Naive thymus-derived CD4-positive, alpha-beta T cell (primary cell): ENCODE results near the gene NOTCH4. TPM values are rescaled to one million over a fixed set of nuclear protein-coding genes. Genes with fewer than 3 reads are reported as not detected.
A peak's percentile ranks its signal among the peaks of the same experiment; 100 is the strongest.

Source experiments
- ATAC-seq: fragments of 150-1000 bp; cut with Tn5 transposase; 2 replicates; pipeline ENCODE4 v1.10.0; 2021; ENCODE audit warnings: mild to moderate bottlenecking, moderate library complexity
- CTCF ChIA-PET: fragments of 350-600 bp; sonication (Branson Sonifier 250); formaldehyde crosslinking; loops from one replicate; lab custom pipeline; 2021; ENCODE audit warnings: antibody characterized with exemption; lab: Charles Lee
- POLR2A ChIA-PET: fragments of 350-600 bp; sonication (Branson Sonifier 250); formaldehyde crosslinking; loops from one replicate; lab custom pipeline; 2021; ENCODE audit warnings: antibody characterized with exemption, inconsistent platforms; lab: Charles Lee
- DNase-seq, 9 donors: peaks; one replicate each; pipeline versions ENCODE4 v3.0.0 to v3.0.0-alpha.2; 2020 to 2022; ENCODE audit warnings: mixed read lengths in 1 of 9
- H3K27ac ChIP-seq: one replicate; pipeline ENCODE4 v1.7.0; 2013; ENCODE audit warnings: mild to moderate bottlenecking, low read depth, low read length, moderate library complexity
- H3K27me3 ChIP-seq, 2 donors: one replicate each; pipeline ENCODE4 v1.7.0; 2013; ENCODE audit warnings: low read length in 2 of 2, mild to moderate bottlenecking in 2 of 2, moderate library complexity in 2 of 2; ENCODE audit not compliant: control insufficient read depth in 2 of 2, insufficient read depth in 2 of 2
- H3K36me3 ChIP-seq, 3 experiments: 1 replicate in 2 of 3; 2 replicates in 1 of 3; pipeline ENCODE4 v1.7.0; 2013; ENCODE audit warnings: low read length in 3 of 3, mild to moderate bottlenecking in 3 of 3, moderate library complexity in 1 of 3; ENCODE audit not compliant: insufficient read depth in 3 of 3, control insufficient read depth in 2 of 3
- H3K4me1 ChIP-seq, 2 donors: one replicate each; pipeline ENCODE4 v1.7.0; 2013; ENCODE audit warnings: low read length in 2 of 2, mild to moderate bottlenecking in 2 of 2, moderate library complexity in 1 of 2; ENCODE audit not compliant: control insufficient read depth in 2 of 2, insufficient read depth in 2 of 2
- H3K4me3 ChIP-seq: 2 replicates; pipeline ENCODE4 v1.7.0; 2013; ENCODE audit warnings: mild to moderate bottlenecking, low read length
- H3K9me3 ChIP-seq, 3 experiments: 1 replicate in 2 of 3; 2 replicates in 1 of 3; pipeline ENCODE4 v1.7.0; 2013; ENCODE audit warnings: low read length in 3 of 3; ENCODE audit not compliant: control insufficient read depth in 2 of 3
- H3K27ac Mint-ChIP-seq, 9 donors: one replicate each; pipeline ENCODE4 v1.8.0; 2020 to 2022; ENCODE audit warnings: mixed read lengths in 9 of 9, mild to moderate bottlenecking in 8 of 9, moderate library complexity in 5 of 9, inconsistent platforms in 2 of 9
- H3K27me3 Mint-ChIP-seq, 5 donors: one replicate each; pipeline ENCODE4 v1.8.0; 2021 to 2022; ENCODE audit warnings: mixed read lengths in 5 of 5, mild to moderate bottlenecking in 1 of 5
- H3K36me3 Mint-ChIP-seq, 5 donors: one replicate each; pipeline ENCODE4 v1.8.0; 2020 to 2022; ENCODE audit warnings: mixed read lengths in 5 of 5, mild to moderate bottlenecking in 3 of 5, inconsistent platforms in 1 of 5
- H3K4me1 Mint-ChIP-seq, 7 donors: one replicate each; pipeline ENCODE4 v1.8.0; 2020 to 2022; ENCODE audit warnings: mixed read lengths in 7 of 7, mild to moderate bottlenecking in 3 of 7, inconsistent platforms in 1 of 7
- H3K4me3 Mint-ChIP-seq, 10 donors: one replicate each; pipeline ENCODE4 v1.8.0; 2020 to 2022; ENCODE audit warnings: mild to moderate bottlenecking in 10 of 10, mixed read lengths in 10 of 10, moderate library complexity in 6 of 10, inconsistent platforms in 2 of 10
- H3K9me3 Mint-ChIP-seq, 11 donors: one replicate each; pipeline ENCODE4 v1.8.0; 2020 to 2022; ENCODE audit warnings: mixed read lengths in 11 of 11, mild to moderate bottlenecking in 4 of 11, inconsistent platforms in 1 of 11, moderate library complexity in 1 of 11
- intact Hi-C, 2 donors: fragments of 100-400 bp; cut with micrococcal nuclease; formaldehyde crosslinking; loops; one replicate each; pipeline ENCODE4 v1.15.1; 2023
- polyA plus RNA-seq, 2 donors: library from polyadenylated mRNA; unstranded; fragments of 300-500 nt; fragmentation: Illumina TruSeq; gene quantifications; one replicate each; pipeline ENCODE4 v1.2.3, GENCODE V29; 2021
- total RNA-seq, 6 experiments: library from RNA in 5 of 6; stranded (reverse) in 5 of 6; gene quantifications; 1 replicate in 5 of 6; 2 replicates in 1 of 6; pipeline ENCODE4 v1.2.3 and lab custom pipeline; 2021 to 2026

Gene NOTCH4
- total and polyA plus RNA-seq, 7 experiments from 2014 or later, result 0.27 to 4.7 (median 0.59) TPM

- CTCF ChIA-PET, result interaction anchor here (0.8 kb wide), 1 partner anchor 22 kb away, joined by 3 read pairs; no protein-coding TSS in a partner anchor
- H3K9me3 Mint-ChIP-seq, result peaks cover 0 to 5% (median 0%) of the 10 kb centered on the region in 11 donors
- H3K4me3 Mint-ChIP-seq, result peak overlapping the region; percentile 41 to 100 (median 86)
- peaks cover 49 to 73% (median 70%) of the 10 kb centered on the region in 7 donors for H3K4me1 Mint-ChIP-seq
- Histone ChIP-seq H3K9me3 (no peaks in the 10 kb centered on the region), H3K27me3 (no peaks in the 10 kb centered on the region), H3K4me3 (peak overlapping the region; percentile 48), H3K36me3 (no peaks in the 10 kb centered on the region), H3K27ac (peak overlapping the region; percentile 62), H3K4me1 (peaks cover 10 to 35% of the 10 kb centered on the region in 2 donors)
- POLR2A ChIA-PET, result interaction anchor here (0.6 to 2.0 kb wide), 6 partner anchors 14 to 192 kb away, joined by 3 to 7 read pairs (median 3); partner anchors contain the start of genes ATF6B, EGFL8, FKBPL and GPSM3
- DNase-seq, result peak in 5 of 9 donors; percentile 30 to 41 (median 38)
- peaks cover 0 to 5% (median 2%) of the 10 kb centered on the region in 5 donors for H3K36me3 Mint-ChIP-seq
- no peak for ATAC-seq
- intact Hi-C loops, result no loop called here
- peak overlapping the region in 8 of 9 donors; percentile 55 to 87 (median 75) for H3K27ac Mint-ChIP-seq
- peaks cover 0 to 57% (median 12%) of the 10 kb centered on the region in 5 donors for H3K27me3 Mint-ChIP-seq
These were observed 72.5 kb downstream of the NOTCH4 start for GRCh38 chr6:32151181-32151862.

DNA sequence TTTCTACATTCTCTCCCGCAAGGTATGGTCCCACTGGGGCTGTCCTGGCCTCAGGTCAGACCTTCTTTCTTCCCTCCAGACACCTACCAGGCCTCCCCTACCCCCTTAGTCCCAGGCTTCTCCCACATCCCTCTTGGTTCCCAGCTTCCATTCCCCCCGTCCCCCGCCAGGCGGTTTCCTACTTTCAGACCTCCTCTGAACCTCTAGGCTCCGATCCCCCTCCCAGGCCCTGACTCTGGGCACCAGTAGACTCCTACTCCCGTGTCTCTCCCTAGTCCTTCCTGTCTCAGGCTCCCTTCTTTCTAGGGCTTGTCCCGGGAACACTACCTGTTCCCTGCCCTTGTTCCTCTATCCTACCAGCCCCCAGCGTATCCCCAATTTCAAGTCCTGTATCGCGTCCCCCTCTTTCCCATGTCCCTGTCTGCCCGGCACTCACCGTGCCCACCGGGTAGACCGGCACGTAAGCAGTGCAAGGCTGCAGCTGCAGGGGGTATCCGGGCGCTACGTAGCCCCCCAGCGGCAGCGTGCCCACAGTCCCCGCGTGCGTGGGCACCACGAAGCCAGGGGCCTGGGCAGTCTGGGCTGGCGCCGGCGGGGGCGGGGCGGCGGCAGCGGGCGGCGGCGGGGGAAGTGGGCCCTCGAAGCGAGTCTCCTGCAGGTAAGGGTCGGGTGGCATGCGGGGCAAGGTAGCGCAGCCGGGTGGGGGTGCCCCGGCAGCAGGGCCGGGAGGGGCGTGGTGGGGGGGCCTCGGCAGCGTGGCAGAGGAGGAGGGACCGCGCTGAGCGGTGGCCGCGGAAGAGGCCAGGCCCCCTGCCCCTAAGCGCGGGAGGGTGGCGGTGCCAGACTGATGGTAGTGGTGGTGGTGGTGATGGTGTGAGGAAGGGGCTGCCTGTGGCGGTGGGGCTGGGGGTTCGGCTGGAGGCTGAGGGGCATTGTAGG, 73.7 kb downstream of the NOTCH4 start:
- intact Hi-C loops, result loop anchor here in 1 of 2 donors (10.0 kb wide), 1 partner anchor 95 kb away; no protein-coding TSS in a partner anchor
- ChIA-PET POLR2A (interaction anchor here (0.6 to 2.0 kb wide), 3 partner anchors 41 to 43 kb away, joined by 3 to 7 read pairs (median 3); partner anchors contain the start of gene GPSM3), CTCF (no interaction called here)
- peak overlapping the region; percentile 33 to 87 (median 67) for H3K27ac Mint-ChIP-seq
- no peak for ATAC-seq
- H3K27me3 ChIP-seq, result no peaks in the 10 kb centered on the region
- H3K4me1 Mint-ChIP-seq, result peaks cover 47 to 65% (median 62%) of the 10 kb centered on the region in 7 donors
- H3K4me3 Mint-ChIP-seq, result peak overlapping the region; percentile 51 to 100 (median 86)
- peaks cover 6 to 30% of the 10 kb centered on the region in 2 donors for H3K4me1 ChIP-seq
- H3K9me3 Mint-ChIP-seq, result peaks cover 0 to 5% (median 0%) of the 10 kb centered on the region in 11 donors
- no peak overlapping the region for H3K4me3 ChIP-seq
- no peak for DNase-seq
- no peaks in the 10 kb centered on the region for H3K9me3 ChIP-seq
- H3K27me3 Mint-ChIP-seq, result peaks cover 0 to 62% (median 12%) of the 10 kb centered on the region in 5 donors
- H3K36me3 Mint-ChIP-seq, result peaks cover 0 to 5% (median under 1%) of the 10 kb centered on the region in 5 donors
- no peaks in the 10 kb centered on the region for H3K36me3 ChIP-seq
- H3K27ac ChIP-seq, result no peak overlapping the region

DNA sequence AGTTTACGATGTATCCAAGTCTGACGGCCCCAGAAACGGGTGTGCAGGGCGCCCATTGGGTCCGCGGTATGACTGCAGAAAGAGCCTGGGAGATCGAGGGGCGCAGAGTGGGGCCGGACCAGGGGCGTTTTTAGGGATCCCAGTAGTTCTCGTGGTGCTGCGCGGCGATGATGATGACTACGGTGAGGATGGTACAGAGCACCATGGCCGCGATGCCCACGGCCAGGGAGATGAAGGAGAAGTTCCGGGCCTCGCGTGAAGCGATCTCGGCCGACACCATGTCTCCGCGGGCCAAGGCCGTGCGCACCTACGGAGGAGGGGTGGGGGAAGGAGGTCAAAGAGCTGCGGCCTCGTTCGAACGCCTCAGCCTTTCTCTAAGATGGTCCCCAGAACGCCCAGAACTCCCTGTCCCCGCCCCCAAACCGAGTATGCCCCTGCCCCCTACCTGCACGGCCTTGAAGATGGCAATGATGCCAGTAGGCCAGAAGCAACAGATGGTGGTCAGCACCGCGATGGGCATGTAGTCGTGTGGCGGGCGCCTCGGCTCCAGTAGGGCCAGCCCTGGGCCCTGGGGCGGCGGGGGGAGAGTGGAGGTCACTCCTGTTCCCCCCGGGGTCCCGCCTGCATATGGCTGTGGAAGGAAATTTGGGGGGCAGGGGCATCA, 74.6 kb downstream of the NOTCH4 start:
- Histone ChIP-seq H3K4me1 (peaks cover 0 to 24% of the 10 kb centered on the region in 2 donors), H3K4me3 (peak overlapping the region; percentile 30), H3K27me3 (no peaks in the 10 kb centered on the region), H3K36me3 (no peaks in the 10 kb centered on the region), H3K9me3 (no peaks in the 10 kb centered on the region), H3K27ac (peak overlapping the region; percentile 47)
- DNase-seq (no peak), ATAC-seq (peak; percentile 19)
- peaks cover 0 to 5% (median 0%) of the 10 kb centered on the region in 11 donors for H3K9me3 Mint-ChIP-seq
- peaks cover 0 to 5% (median 0%) of the 10 kb centered on the region in 5 donors for H3K36me3 Mint-ChIP-seq
- intact Hi-C loops, result loop anchor here in 1 of 2 donors (10.0 kb wide), 1 partner anchor 96 kb away; no protein-coding TSS in a partner anchor
- CTCF ChIA-PET, result interaction anchor here (1.2 to 1.4 kb wide), 2 partner anchors 45 to 100 kb away, joined by 3 to 5 read pairs; no protein-coding TSS in a partner anchor
- POLR2A ChIA-PET, result interaction anchor here (0.6 to 1.0 kb wide), 4 partner anchors 9 to 806 kb away, joined by 3 to 5 read pairs (median 3); no protein-coding TSS in a partner anchor
- H3K27me3 Mint-ChIP-seq, result peaks cover 0 to 62% (median 12%) of the 10 kb centered on the region in 5 donors
- H3K27ac Mint-ChIP-seq, result peak overlapping the region; percentile 46 to 91 (median 85)
- H3K4me3 Mint-ChIP-seq, result peak overlapping the region; percentile 75 to 95 (median 88)
- H3K4me1 Mint-ChIP-seq, result peaks cover 37 to 56% (median 52%) of the 10 kb centered on the region in 7 donors

DNA sequence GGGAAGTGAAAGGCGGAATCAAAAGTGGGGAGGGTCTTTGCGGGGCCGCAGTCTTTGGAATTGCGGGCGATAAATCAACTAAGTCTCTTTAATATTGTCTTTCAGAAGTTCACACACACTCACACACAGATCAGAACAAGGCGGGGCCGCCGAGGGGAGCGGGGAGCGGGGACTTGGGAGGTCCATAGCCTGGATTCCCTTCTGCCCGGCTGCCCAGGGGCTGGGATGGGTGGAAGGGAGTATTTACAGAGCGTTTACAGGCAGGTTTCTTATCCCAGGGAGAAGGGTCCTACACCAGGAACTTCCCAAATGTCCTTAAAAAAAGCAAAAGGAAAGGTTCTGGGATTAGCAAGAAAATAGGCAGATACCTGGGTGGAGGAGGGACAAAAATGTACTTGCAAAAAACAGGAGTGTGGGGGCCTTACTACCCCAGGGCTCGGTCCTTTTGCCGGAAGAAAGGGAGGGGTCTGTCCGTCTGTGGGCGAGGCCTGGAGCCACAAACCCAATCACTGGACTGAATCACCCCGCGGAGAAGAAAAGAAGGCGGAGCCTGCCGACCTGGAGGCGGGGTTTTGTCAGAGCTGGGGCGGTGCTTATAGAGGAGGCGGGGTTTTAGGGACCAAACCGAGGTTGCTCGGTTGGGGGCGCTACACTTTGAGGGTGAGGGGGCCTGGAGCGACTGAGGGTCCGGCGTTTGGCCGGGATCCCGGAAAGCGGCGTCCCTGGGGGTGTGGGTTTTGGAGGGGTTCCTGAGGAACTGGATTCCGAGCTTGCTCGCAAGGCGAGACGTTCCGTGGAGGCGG, 75.4 kb downstream of the NOTCH4 start:
- H3K4me3 Mint-ChIP-seq, result peak overlapping the region; percentile 75 to 91 (median 86)
- H3K4me1 Mint-ChIP-seq, result peaks cover 37 to 49% (median 46%) of the 10 kb centered on the region in 7 donors
- Histone ChIP-seq H3K4me3 (peak overlapping the region; percentile 30), H3K27ac (peak overlapping the region; percentile 47), H3K27me3 (no peaks in the 10 kb centered on the region), H3K36me3 (no peaks in the 10 kb centered on the region), H3K9me3 (no peaks in the 10 kb centered on the region), H3K4me1 (peaks cover 0 to 22% of the 10 kb centered on the region in 2 donors)
- DNase-seq (peak; percentile 62 to 82 (median 72)), ATAC-seq (peak; percentile 91)
- H3K9me3 Mint-ChIP-seq, result peaks cover 0 to 5% (median 0%) of the 10 kb centered on the region in 11 donors
- POLR2A ChIA-PET, result interaction anchor here (0.6 to 1.0 kb wide), 5 partner anchors 10 to 806 kb away, joined by 3 to 5 read pairs (median 3); no protein-coding TSS in a partner anchor
- peak overlapping the region; percentile 46 to 91 (median 85) for H3K27ac Mint-ChIP-seq
- intact Hi-C loops, result loop anchor here (1.0 to 10.0 kb wide), 4 partner anchors 18 to 96 kb away; partner anchors contain the start of genes AGPAT1 (in 1 of the 2) and FKBPL (in 1 of the 2)
- CTCF ChIA-PET, result interaction anchor here (0.6 to 1.4 kb wide), 3 partner anchors 46 to 201 kb away, joined by 3 to 5 read pairs (median 4); no protein-coding TSS in a partner anchor
- peaks cover 0 to 62% (median 12%) of the 10 kb centered on the region in 5 donors for H3K27me3 Mint-ChIP-seq
- peaks cover 0 to 5% (median 0%) of the 10 kb centered on the region in 5 donors for H3K36me3 Mint-ChIP-seq
